Stimulated activated CD4-positive, alpha-beta T cell treated with anti-CD3 and anti-CD28 coated beads, Interleukin-12 subunit alpha, Interleukin-12 subunit beta, amount 100 ng/mL, for 24 hours (primary cell): ENCODE results near the gene TNFRSF8.

Experiments used
- DNase-seq, 2 experiments: peaks; one replicate each; pipeline ENCODE4 v3.0.0-alpha.2; 2020; ENCODE audit warnings: low read depth in 2 of 2

Gene TNFRSF8

GRCh38 chr1:12173631-12174121 is 110.6 kb downstream of the TNFRSF8 start:
- DNase-seq = peak; percentile 69 to 88

DNA sequence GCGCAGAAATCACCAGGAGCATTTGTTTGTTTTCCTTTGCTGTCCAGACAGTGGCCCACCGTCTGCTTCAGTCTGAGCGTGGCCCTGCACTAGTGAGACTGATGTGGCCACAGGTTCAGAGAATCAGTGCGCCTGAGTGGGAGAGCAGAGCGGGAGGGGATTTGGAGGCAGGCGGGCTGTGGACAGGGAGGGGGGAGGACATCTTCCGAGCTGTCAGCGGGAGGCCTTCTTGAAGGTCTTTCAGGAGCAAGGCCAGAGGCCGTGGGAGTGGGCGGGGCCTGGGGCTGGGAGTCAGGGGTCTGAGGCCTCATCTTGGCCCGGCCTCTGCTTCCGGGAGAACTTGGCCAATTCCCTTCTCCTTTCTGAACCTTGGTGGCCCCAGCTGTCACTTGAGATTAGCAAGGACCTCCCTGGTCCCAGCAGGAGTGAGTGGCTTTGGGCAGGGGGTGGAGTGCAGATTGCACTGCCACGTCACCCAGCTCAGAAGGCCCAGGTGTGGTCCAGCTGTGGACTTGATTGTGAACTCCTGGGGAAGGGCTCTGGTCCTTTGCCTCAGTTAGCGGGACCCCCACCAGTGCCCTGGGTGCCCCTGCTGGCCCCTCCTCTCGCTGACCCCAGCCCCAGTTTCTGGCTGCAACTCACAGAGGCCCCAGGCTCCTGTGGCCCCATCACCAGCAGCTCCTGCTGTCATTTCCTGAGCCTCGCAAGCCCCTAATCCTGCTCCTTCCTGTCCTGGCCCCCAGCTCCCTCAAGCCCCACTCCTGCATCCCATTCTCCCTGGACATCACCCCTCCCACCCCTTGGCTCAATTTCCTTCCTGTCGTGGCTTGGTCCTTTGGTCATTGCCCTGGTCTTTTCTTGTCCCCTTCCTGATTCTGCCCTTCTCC is 112.1 kb downstream of the TNFRSF8 start:
- DNase-seq = no peak

GRCh38 chr1:12176298-12177118 is 113.4 kb downstream of the TNFRSF8 start:
- DNase-seq = no peak

DNA sequence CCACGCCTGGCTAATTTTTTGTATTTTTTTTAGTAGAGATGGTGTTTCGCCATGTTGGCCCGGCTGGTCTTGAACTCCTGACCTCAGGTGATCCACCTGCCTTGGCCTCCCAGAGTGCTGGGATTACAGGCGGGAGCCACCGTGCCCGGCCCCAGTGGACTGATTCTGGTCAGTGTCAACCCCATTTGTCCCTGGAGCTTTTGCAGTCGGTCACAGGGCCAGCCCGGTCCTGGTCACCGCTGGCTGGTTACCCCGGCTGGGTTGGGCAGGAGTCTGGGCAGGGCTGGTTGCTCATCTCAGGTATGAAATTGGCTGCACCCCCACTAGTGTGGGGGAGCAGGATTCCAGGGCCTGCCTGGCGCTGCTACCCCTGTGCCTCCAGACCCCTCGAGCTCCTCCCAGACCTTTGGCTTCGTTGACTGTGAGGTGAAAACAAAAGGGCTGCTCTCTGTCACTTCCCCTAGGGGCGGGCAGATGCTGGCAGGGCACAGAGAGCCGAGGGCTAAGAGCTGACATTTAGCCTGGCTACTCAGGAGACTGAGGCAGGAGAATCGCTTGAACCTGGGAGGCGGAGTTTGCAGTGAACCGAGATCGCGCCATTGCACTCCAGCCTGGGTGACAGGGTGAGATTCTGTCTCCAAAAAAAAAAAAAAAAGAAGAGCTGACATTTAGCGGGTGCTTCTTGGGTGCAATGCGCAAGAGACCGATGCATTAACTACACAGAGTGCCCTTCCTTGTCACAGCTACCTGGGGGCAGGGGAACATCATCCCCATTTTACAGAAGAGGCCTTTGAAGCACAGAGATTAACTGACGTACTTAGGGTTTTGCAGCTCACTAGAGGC is 114.3 kb downstream of the TNFRSF8 start:
- no peak for DNase-seq

GRCh38 chr1:12177999-12178441 is 114.9 kb downstream of the TNFRSF8 start:
- DNase-seq = peak; percentile 85 to 92

- no peak for DNase-seq
These were observed 115.4 kb downstream of the TNFRSF8 start for GRCh38 chr1:12178511-12178910.

DNA sequence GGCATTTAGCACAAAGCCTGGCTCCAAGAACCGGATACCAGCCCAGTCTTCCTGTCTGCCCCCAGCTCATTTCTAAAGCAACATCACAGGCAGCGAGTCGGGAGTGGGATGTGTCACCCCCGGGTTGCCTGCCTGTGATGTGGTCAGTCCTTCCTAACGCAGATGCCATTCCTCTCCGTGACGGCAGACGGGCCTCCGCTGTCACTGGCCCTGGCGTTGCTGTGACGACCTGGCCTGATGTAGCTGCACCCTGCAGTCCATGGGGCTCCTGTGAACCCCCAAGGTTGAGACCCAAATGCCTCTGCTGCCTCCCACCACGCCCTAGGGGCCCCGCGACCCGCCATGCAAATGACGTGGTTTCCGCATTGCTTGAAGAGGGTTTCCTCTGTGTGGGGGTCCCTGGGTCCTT is 116.0 kb downstream of the TNFRSF8 start:
- peak; percentile 63 to 76 for DNase-seq

GRCh38 chr1:12179676-12180075 is 116.6 kb downstream of the TNFRSF8 start:
- no peak for DNase-seq

GRCh38 chr1:12180315-12180714 is 117.2 kb downstream of the TNFRSF8 start:
- DNase-seq = no peak

DNA sequence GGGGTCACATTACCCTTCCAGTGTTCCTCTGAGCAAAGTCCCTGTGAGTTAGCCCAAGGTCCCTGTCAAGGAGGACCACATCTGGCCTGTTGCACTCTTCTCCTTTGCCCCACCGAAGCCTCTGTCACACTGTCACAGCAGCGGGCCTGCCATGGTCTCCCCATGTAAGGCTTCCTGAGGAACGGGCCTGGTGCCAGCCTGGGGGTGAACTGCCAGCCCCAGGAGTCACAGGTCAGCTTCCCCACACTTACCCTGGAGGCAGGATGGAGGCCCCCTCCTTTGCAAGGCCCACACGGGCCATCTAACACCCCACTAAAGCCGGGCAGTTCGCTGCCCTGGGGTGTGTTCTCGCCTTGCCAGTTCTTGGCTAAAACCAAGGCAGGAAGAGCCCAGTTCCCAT is 117.8 kb downstream of the TNFRSF8 start:
- no peak for DNase-seq

DNA sequence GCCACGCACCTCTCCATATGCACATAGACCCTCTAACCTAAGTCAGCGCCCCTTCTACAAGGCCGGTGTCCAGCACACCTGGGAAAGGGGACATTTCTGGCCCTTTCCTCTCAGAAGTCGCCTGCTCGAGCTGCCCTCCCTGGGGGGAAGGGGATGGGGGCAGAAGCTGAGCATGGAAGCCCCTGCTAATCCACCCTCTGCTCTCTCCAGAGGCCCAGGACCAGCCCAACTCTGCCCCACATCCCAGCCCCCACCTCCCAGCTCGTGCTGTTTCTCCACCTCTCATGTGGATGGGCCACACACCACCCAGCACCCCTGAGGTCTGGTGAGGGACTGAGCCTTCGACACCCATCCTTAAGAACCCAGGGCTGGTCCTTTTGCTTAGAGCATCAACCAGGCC is 118.5 kb downstream of the TNFRSF8 start:
- DNase-seq = no peak

- DNase-seq = no peak
These were observed 119.4 kb downstream of the TNFRSF8 start for GRCh38 chr1:12182410-12182984.

DNA sequence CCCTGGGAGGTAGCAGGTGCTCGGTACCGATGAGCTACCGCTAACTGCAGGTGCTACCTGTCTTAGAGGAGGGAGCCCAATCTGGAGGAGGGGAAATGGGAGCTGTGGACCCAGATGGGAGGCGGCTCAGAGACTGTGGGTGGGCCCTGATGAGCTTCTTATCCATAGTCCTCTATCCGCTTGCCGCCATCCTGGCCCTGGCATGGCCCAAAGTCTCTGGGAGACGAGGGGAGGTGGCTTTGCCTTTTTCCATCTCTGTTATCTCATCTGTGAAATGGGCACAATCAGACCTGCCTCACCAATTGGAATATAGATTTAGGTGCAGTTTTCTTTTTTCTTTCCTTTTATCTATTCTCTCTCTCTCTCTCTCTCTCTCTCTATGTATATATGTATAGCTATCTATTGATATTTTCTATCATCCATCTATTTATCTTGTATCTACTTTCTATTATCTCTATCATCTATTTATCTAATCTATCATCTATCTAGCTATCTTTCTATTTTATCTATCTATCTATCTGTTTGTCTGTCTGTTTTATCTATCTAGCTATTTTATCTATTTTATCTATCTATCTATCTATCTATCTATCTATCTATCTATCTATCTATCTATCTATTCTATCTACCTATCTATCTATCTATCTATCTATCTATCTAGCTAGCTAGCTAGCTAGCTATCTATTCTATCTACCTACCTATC is 120.1 kb downstream of the TNFRSF8 start:
- DNase-seq = no peak

- DNase-seq = no peak
These were observed 121.0 kb downstream of the TNFRSF8 start for GRCh38 chr1:12184008-12184681.

DNA sequence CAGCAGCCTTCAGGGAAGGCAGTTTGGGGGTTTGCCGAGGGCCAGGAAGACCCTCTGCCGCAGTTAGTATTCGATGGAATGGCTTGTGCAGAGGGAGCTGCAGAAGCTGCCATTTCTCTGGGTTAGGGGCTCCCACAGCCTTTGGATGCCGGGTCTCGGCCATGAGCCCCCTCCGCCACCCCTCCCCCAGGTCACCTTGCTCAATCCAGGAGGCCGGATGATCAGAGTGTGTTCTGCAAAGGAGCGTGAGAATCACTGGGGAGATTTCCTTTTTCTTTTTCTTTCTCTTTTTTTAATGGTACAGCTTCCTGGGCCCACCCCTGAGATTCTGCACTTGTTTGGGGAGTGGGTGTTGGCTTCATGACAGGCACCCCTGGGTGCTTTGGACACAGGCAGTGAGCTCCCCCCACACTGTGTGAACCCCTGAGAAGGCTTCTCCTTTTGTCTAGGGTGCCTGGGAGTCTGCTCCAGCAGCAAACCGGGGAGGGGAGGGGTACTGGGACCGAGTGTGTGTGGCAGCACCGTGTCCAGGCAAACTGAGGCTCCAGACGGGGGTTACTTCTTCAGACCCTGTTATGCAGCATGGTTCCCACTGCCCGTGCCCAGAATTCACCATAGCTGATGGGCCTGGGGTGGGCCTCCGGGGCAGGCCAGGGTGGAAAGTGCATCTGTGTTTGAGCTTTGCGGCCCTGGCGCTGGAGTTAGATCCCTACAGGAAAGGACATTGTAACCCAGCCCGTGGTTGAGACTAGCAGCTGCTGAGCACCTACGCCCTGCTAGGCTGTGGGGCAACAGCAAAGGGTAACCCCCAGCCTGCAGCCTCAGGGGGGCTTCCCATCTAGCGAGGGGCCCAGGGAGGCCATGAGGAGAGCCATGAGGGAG is 122.2 kb downstream of the TNFRSF8 start:
- DNase-seq = no peak

GRCh38 chr1:12185918-12186678 is 123.0 kb downstream of the TNFRSF8 start:
- no peak for DNase-seq

DNA sequence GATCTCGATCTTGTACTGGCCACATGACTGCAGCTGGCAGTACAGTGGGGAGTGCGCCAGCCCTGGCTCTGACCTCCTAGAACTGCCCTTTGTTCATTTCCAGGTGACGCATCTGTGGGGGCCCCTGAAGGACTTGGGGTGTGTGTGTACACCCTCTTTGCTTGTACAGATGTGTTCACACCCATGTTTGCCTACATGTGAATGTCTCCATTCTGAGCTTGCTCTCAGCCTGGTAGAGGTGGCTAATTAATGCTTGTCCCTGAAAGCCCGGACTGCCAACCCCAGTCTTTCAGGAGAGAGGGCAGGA is 123.5 kb downstream of the TNFRSF8 start:
- DNase-seq = no peak

GRCh38 chr1:12188115-12188514 is 125.0 kb downstream of the TNFRSF8 start:
- no peak for DNase-seq
